Measurements from ENCODE around the gene PRRT3. TPM values are rescaled to one million over a fixed set of nuclear protein-coding genes. Genes with fewer than 3 reads are reported as not detected.

Gene PRRT3
- total and polyA plus RNA-seq, 2 of the 13 experiments (the other 11 are each of a cell fraction or from before 2014, with no cell fraction given), result 0.22 to 0.44 TPM

- TF ChIP-seq ZNF589 (CRISPR knock-in tag; conservative IDR thresholded peaks at IDR 0.05), result 0 out of 2 replicates have a peak, but pooled peaks have one; percentile 72
- no peak for TF ChIP-seq ZBTB44 (CRISPR knock-in tag; IDR thresholded peaks at IDR 0.05)
- peak; percentile 22; the same call in 1 of the 2 replicates for TF ChIP-seq ZSCAN9 (CRISPR knock-in tag; IDR thresholded peaks at IDR 0.05; ENCODE audit: borderline replicate concordance)
- TF ChIP-seq ZNF766 (CRISPR knock-in tag; IDR thresholded peaks at IDR 0.05; ENCODE audit: borderline replicate concordance), result peak; percentile 25; the same call in 1 of the 2 replicates
- no peak; the same call in 1 of the 2 replicates for TF ChIP-seq ELF4 (CRISPR knock-in tag; IDR thresholded peaks at IDR 0.05; ENCODE audit: borderline replicate concordance)
- TF ChIP-seq MAZ (IDR thresholded peaks at IDR 0.05; ENCODE audit: borderline replicate concordance, low read depth, low read length), result no peak
- no peak for TF ChIP-seq MAZ (CRISPR knock-in tag; IDR thresholded peaks at IDR 0.05; ENCODE audit: low read depth)
- no peak for TF ChIP-seq ZKSCAN5 (CRISPR knock-in tag; IDR thresholded peaks at IDR 0.05)
- TF ChIP-seq SOX13 (IDR thresholded peaks at IDR 0.05), result no peak
- TF ChIP-seq SOX13 (CRISPR knock-in tag; conservative IDR thresholded peaks at IDR 0.05 in 1 of 2, IDR thresholded peaks at IDR 0.05 in 1 of 2), result no peak; a peak in 1 of 4 replicates
- peak; percentile 79; the same call in 1 of the 2 replicates for TF ChIP-seq POGZ (CRISPR knock-in tag; IDR thresholded peaks at IDR 0.05)
- TF ChIP-seq GTF2F1 (IDR thresholded peaks at IDR 0.05; ENCODE audit: low read length), result no peak
- no peak for TF ChIP-seq ZNF598 (CRISPR knock-in tag; IDR thresholded peaks at IDR 0.05; ENCODE audit: borderline replicate concordance)
- no peak for TF ChIP-seq NFE2 (CRISPR knock-in tag; IDR thresholded peaks at IDR 0.05)
- no peak for TF ChIP-seq ZNF75D (CRISPR knock-in tag; IDR thresholded peaks at IDR 0.05; ENCODE audit: borderline replicate concordance)
- TF ChIP-seq CHCHD3 (CRISPR knock-in tag; IDR thresholded peaks at IDR 0.05), result peak; percentile 68; the same call in 1 of the 2 replicates
- no peak for TF ChIP-seq ZFP36L2 (CRISPR knock-in tag; IDR thresholded peaks at IDR 0.05)
- no peak for TF ChIP-seq PRMT3 (CRISPR knock-in tag; IDR thresholded peaks at IDR 0.05; ENCODE audit: borderline replicate concordance, low read depth)
- TF ChIP-seq AGO2 (optimal IDR thresholded peaks at IDR 0.05; ENCODE audit: low read depth, low read length), result peak; percentile 90
- TF ChIP-seq ZNF556 (CRISPR knock-in tag; IDR thresholded peaks at IDR 0.05; ENCODE audit: borderline replicate concordance), result peak; percentile 76; the same call in 1 of the 2 replicates
- no peak for TF ChIP-seq ZNF605 (CRISPR knock-in tag; IDR thresholded peaks at IDR 0.05)
- TF ChIP-seq, protein P1, sequence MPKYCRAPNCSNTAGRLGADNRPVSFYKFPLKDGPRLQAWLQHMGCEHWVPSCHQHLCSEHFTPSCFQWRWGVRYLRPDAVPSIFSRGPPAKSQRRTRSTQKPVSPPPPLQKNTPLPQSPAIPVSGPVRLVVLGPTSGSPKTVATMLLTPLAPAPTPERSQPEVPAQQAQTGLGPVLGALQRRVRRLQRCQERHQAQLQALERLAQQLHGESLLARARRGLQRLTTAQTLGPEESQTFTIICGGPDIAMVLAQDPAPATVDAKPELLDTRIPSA (CRISPR knock-in tag; IDR thresholded peaks at IDR 0.05; ENCODE audit: borderline replicate concordance), result no peak; the same call in 1 of the 2 replicates
- no peak for TF ChIP-seq HMGA1 (CRISPR knock-in tag; conservative IDR thresholded peaks at IDR 0.05)
- TF ChIP-seq E2F2 (CRISPR knock-in tag; IDR thresholded peaks at IDR 0.05; ENCODE audit: borderline replicate concordance), result 0 out of 2 replicates have a peak, but pooled peaks have one; percentile 70
- TF ChIP-seq CHD2 (IDR thresholded peaks at IDR 0.05; ENCODE audit: low read depth, low read length), result no peak
- TF ChIP-seq CBX5 (CRISPR knock-in tag; IDR thresholded peaks at IDR 0.05; ENCODE audit: borderline replicate concordance), result no peak
- peak; percentile 75; the same call in 1 of the 2 replicates for TF ChIP-seq ZSCAN30 (CRISPR knock-in tag; IDR thresholded peaks at IDR 0.05)
These were observed 5.8 kb downstream of the PRRT3 start (continued) for GRCh38 chr3:9946112-9947024.

Measured in HepG2 (cell line).